H1 (cell line): ENCODE data around the gene RUFY3. TPM values are rescaled to one million over a fixed set of nuclear protein-coding genes. Genes with fewer than 3 reads are reported as not detected.

Source experiments
- CTCF ChIA-PET: fragments of 300-600 bp; sonication (Branson Sonifier 250); formaldehyde crosslinking; loops from one replicate; lab custom pipeline; 2021; ENCODE audit not compliant: partially characterized antibody; lab: Charles Lee
- POLR2A ChIA-PET: fragments of 300-600 bp; sonication (Branson Sonifier 250); formaldehyde crosslinking; loops from one replicate; lab custom pipeline; 2021; ENCODE audit warnings: inconsistent platforms; ENCODE audit not compliant: partially characterized antibody; lab: Charles Lee
- DNase-seq, 2 experiments: peaks; one replicate each; pipeline versions ENCODE4 v3.0.0 to v3.0.0-alpha.2; 2010 to 2022; ENCODE audit warnings: low spot score in 2 of 2, low read depth in 1 of 2, mixed read lengths in 1 of 2
- FAIRE-seq: peaks from 2 replicates; lab custom pipeline; 2011; peaks lifted over from hg19 to GRCh38; lab: Jason Lieb, UNC
- H2AFZ ChIP-seq: 2 replicates; pipeline ENCODE4 v1.8.1; 2012; ENCODE audit warnings: low read length, inconsistent platforms
- H2AK5ac ChIP-seq: 2 replicates; pipeline ENCODE4 v1.6.1; 2013; ENCODE audit warnings: low read depth, low read length
- H2BK120ac ChIP-seq: replicated peaks from 2 replicates; pipeline ENCODE3; 2013; ENCODE audit warnings: low read depth, low read length, inconsistent platforms
- H2BK12ac ChIP-seq: 2 replicates; pipeline ENCODE4 v1.6.1; 2013; ENCODE audit warnings: low read depth, low read length
- H2BK15ac ChIP-seq: 2 replicates; pipeline ENCODE4 v1.6.1; 2013; ENCODE audit warnings: low read length
- H2BK20ac ChIP-seq: 2 replicates; pipeline ENCODE4 v1.6.1; 2013; ENCODE audit warnings: low read length
- H2BK5ac ChIP-seq: 2 replicates; pipeline ENCODE4 v1.6.1; 2013; ENCODE audit warnings: low read depth, low read length
- H3K14ac ChIP-seq: 2 replicates; pipeline ENCODE4 v1.6.1; 2013; ENCODE audit warnings: inconsistent platforms; ENCODE audit not compliant: insufficient read length
- H3K18ac ChIP-seq: 2 replicates; pipeline ENCODE4 v1.6.1; 2013; ENCODE audit warnings: low read length; ENCODE audit errors: extremely low read depth
- H3K23ac ChIP-seq: 2 replicates; pipeline ENCODE4 v1.6.1; 2013; ENCODE audit warnings: inconsistent platforms; ENCODE audit not compliant: insufficient read length
- H3K23me2 ChIP-seq: 2 replicates; pipeline ENCODE4 v1.6.1; 2013; ENCODE audit warnings: low read depth, low read length
- H3K27ac ChIP-seq: 2 replicates; pipeline ENCODE4 v1.6.1; 2011; ENCODE audit warnings: low read depth, low read length, inconsistent platforms
- H3K27me3 ChIP-seq, 4 experiments: replicated peaks in 1 of 4; 1 replicate in 1 of 4; 2 replicates in 3 of 4; pipeline versions ENCODE4 v1.6.1 to v1.8.1; 2011 to 2013; ENCODE audit warnings: low read length in 3 of 4, mild to moderate bottlenecking in 3 of 4, inconsistent platforms in 2 of 4, mixed read lengths in 2 of 4, moderate library complexity in 1 of 4; ENCODE audit not compliant: control insufficient read depth in 3 of 4, insufficient read depth in 3 of 4; ENCODE audit errors: extremely low read depth in 1 of 4
- H3K36me3 ChIP-seq, 4 experiments: 2 replicates each; pipeline versions ENCODE4 v1.6.1 to v1.8.1; 2011 to 2013; ENCODE audit warnings: mild to moderate bottlenecking in 4 of 4, low read length in 3 of 4, moderate library complexity in 2 of 4, control low read depth in 1 of 4, inconsistent platforms in 1 of 4; ENCODE audit not compliant: insufficient read depth in 4 of 4, control insufficient read depth in 2 of 4
- H3K4ac ChIP-seq: replicated peaks from 2 replicates; pipeline ENCODE3; 2013; ENCODE audit warnings: low read length, low read depth, mixed read lengths, inconsistent platforms; ENCODE audit not compliant: insufficient read length
- H3K4me1 ChIP-seq, 4 experiments: replicated peaks in 1 of 4; 1 replicate in 1 of 4; 2 replicates in 3 of 4; pipeline versions ENCODE4 v1.6.1 to v1.8.1; 2011 to 2013; ENCODE audit warnings: low read length in 3 of 4, inconsistent platforms in 2 of 4, mixed read lengths in 1 of 4; ENCODE audit not compliant: insufficient read depth in 4 of 4, control insufficient read depth in 3 of 4
- H3K4me2 ChIP-seq, 2 experiments: 2 replicates each; pipeline versions ENCODE4 v1.6.1 to v1.8.1; 2011 to 2013; ENCODE audit warnings: low read depth in 2 of 2, low read length in 2 of 2, control low read depth in 1 of 2, inconsistent platforms in 1 of 2, mild to moderate bottlenecking in 1 of 2; ENCODE audit not compliant: insufficient read depth in 1 of 2
- H3K4me3 ChIP-seq, 4 experiments: fragments of 200-600, 300-600 bp in 1 of 4; sonication (generic), shearing (Covaris generic), sonication (Bioruptor Twin) in 1 of 4; 2 replicates each; pipeline versions ENCODE4 v1.5.1 to v1.8.1; 2011 to 2016; ENCODE audit warnings: low read length in 4 of 4, low read depth in 3 of 4, control low read depth in 2 of 4, inconsistent platforms in 2 of 4, mild to moderate bottlenecking in 2 of 4, mixed read lengths in 1 of 4, moderate library complexity in 1 of 4; ENCODE audit not compliant: insufficient read depth in 2 of 4; ENCODE audit errors: extremely low read depth in 1 of 4
- H3K56ac ChIP-seq: replicated peaks from 2 replicates; pipeline ENCODE3; 2013; ENCODE audit warnings: low read depth, mild to moderate bottlenecking, mixed read lengths, low read length, inconsistent platforms; ENCODE audit not compliant: insufficient read length
- H3K79me1 ChIP-seq: 2 replicates; pipeline ENCODE4 v1.6.1; 2013; ENCODE audit warnings: low read depth, low read length, control low read depth
- H3K79me2 ChIP-seq, 2 experiments: 2 replicates each; pipeline versions ENCODE4 v1.6.1 to v1.8.1; 2012 to 2013; ENCODE audit warnings: low read length in 2 of 2, mild to moderate bottlenecking in 2 of 2, inconsistent platforms in 1 of 2; ENCODE audit not compliant: insufficient read depth in 2 of 2, control insufficient read depth in 1 of 2
- H3K9ac ChIP-seq, 4 experiments: replicated peaks in 1 of 4; 1 replicate in 1 of 4; 2 replicates in 3 of 4; pipeline versions ENCODE4 v1.6.1 to v1.8.1; 2011 to 2013; ENCODE audit warnings: low read depth in 3 of 4, low read length in 3 of 4, control low read depth in 2 of 4, mild to moderate bottlenecking in 2 of 4, moderate library complexity in 2 of 4, inconsistent platforms in 1 of 4; ENCODE audit errors: extremely low read depth in 1 of 4
- H3K9me3 ChIP-seq, 2 experiments: 2 replicates each; pipeline versions ENCODE4 v1.6.1 to v1.8.1; 2012 to 2013; ENCODE audit warnings: mild to moderate bottlenecking in 2 of 2, moderate library complexity in 2 of 2, control low read depth in 1 of 2, inconsistent platforms in 1 of 2, low read depth in 1 of 2, low read length in 1 of 2, mixed read lengths in 1 of 2; ENCODE audit not compliant: insufficient read depth in 2 of 2
- H4K20me1 ChIP-seq, 2 experiments: replicated peaks in 1 of 2; 2 replicates each; pipeline versions ENCODE3 to v1.8.1; 2011 to 2013; ENCODE audit warnings: inconsistent platforms in 2 of 2, low read length in 2 of 2, mild to moderate bottlenecking in 1 of 2; ENCODE audit not compliant: insufficient read depth in 2 of 2, control insufficient read depth in 1 of 2
- H4K5ac ChIP-seq: 2 replicates; pipeline ENCODE4 v1.6.1; 2013; ENCODE audit warnings: low read length, low read depth, mixed read lengths, inconsistent platforms; ENCODE audit not compliant: insufficient read length
- H4K8ac ChIP-seq: 2 replicates; pipeline ENCODE4 v1.8.0; 2013; ENCODE audit warnings: mild to moderate bottlenecking, moderate library complexity, low read length, inconsistent platforms; ENCODE audit not compliant: insufficient read depth; ENCODE audit errors: extremely low read depth
- H4K91ac ChIP-seq: replicated peaks from 2 replicates; pipeline ENCODE3; 2013; ENCODE audit warnings: low read length, mixed read lengths, inconsistent platforms; ENCODE audit not compliant: insufficient read length
- FOSL1 ChIP-seq: IDR thresholded peaks from 2 replicates; pipeline ENCODE4 v1.6.1; 2011; ENCODE audit warnings: mild to moderate bottlenecking, low read depth, low read length, moderate library complexity; ENCODE audit not compliant: insufficient read depth
- JUN ChIP-seq: IDR thresholded peaks from 2 replicates; pipeline ENCODE4 v1.6.1; 2011; ENCODE audit warnings: low read depth, mild to moderate bottlenecking, improper control_type of control experiment, low read length
- WGBS, 2 experiments: shearing (Covaris generic) in 1 of 2; methylation state at CpG; one replicate each; pipeline versions ENCODE4 v1.1.6 to v1.1.7; 2013 to 2015; ENCODE audit warnings: low lambda C conversion rate in 2 of 2, mixed read lengths in 2 of 2, inconsistent platforms in 1 of 2, low coverage in 1 of 2, missing lambda C conversion rate in 1 of 2; ENCODE audit not compliant: insufficient replicate concordance in 2 of 2, insufficient coverage in 1 of 2, insufficient read length in 1 of 2; ENCODE audit errors: extremely low coverage in 1 of 2, missing lambda C conversion rate in 1 of 2; 5-methylcytosine and 5-hydroxymethylcytosine counted together
- polyA plus RNA-seq, 7 experiments: library from polyadenylated mRNA; depleted of rRNA in 3 of 7; stranded (reverse) in 5 of 7; unstranded in 2 of 7; fragments of >200 nt in 5 of 7; fragments of 200-250 nt in 2 of 7; gene quantifications; 1 replicate in 5 of 7; 2 replicates in 1 of 7; 4 replicates in 1 of 7; pipeline versions ENCODE4 v1.2.1 to v1.2.3, GENCODE V29; 2011 to 2013; ENCODE audit warnings: missing spikeins in 2 of 7, mixed read lengths in 2 of 7
- total RNA-seq: library from RNA; stranded (reverse); fragmentation: NEBNext Ultra II Directional; extraction: Animal tissue kit (Norgen Biotek cat#: 25700); gene quantifications from 2 replicates; pipeline ENCODE4 v1.2.1, GENCODE V29; 2021

The RUFY3 gene
- total and polyA plus RNA-seq, 2 of the 8 experiments (the other 6 are each of a cell fraction or from before 2014, with no cell fraction given), result 7.8 to 33.1 TPM

DNA sequence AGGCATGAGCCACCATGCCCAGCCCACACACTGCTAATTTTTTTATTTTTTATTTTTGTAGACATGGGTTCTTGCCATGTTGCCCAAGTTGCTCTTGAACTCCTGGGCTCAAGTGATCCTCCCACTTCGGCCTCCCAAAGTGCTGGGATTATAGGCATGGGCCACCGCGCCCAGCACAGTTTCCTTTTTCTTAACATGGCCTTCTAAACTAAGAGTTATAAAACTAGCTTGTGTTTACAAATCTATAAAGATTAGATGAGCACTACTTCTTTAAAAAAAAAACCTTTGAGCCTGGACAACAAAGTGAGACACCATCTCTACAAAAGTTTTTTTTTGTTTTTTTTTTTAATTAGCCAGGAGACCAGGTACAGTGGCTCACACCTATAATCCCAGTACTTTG lies 107.3 kb downstream of the RUFY3 start:
- Histone ChIP-seq H3K4me1 (no peaks in the 10 kb centered on the region), H3K23ac (no peak overlapping the region), H3K27me3 (no peaks in the 10 kb centered on the region), H2AFZ (no peak overlapping the region), H3K27ac (no peak overlapping the region), H3K14ac (no peak overlapping the region), H4K5ac (no peak overlapping the region), H4K8ac (no peak overlapping the region), H3K79me2 (peaks cover 0 to 10% of the 10 kb centered on the region in 2 experiments; a peak in 2 of 4 replicates), H3K4me3 (no peak overlapping the region), H3K4ac (no peak overlapping the region), H2BK5ac (no peak overlapping the region), H3K56ac (no peak overlapping the region), H3K36me3 (peaks cover 27 to 90% (median 62%) of the 10 kb centered on the region in 4 experiments), H2BK120ac (no peak overlapping the region), H3K4me2 (no peak overlapping the region), H4K91ac (no peak overlapping the region), H2BK20ac (no peak overlapping the region), H2BK15ac (no peak overlapping the region), H3K23me2 (no peaks in the 10 kb centered on the region), H2BK12ac (no peak overlapping the region), H3K79me1 (no peaks in the 10 kb centered on the region), H3K9ac (no peak overlapping the region), H4K20me1 (peaks cover 3 to 4% of the 10 kb centered on the region in 2 experiments), H2AK5ac (no peak overlapping the region), H3K18ac (no peak overlapping the region), H3K9me3 (no peaks in the 10 kb centered on the region)
- DNase-seq (no peak), FAIRE-seq (no peak)
- 92% methylated on average over 3 of the region's 3 CpGs; no CpG with 5 or more reads in 1 of the 2 experiments for WGBS, 2 experiments
- TF ChIP-seq FOSL1, result no peak
- no peak for TF ChIP-seq JUN
- ChIA-PET CTCF (interaction anchor here (0.6 to 1.1 kb wide), 7 partner anchors 7 to 177 kb away, joined by 3 to 4 read pairs (median 3); no protein-coding TSS in a partner anchor), POLR2A (interaction anchor here (2.1 kb wide), 1 partner anchor 10 kb away, joined by 9 read pairs; no protein-coding TSS in a partner anchor)
